PC-9 (cell line): Measurements from ENCODE around the gene SLC18A3. TPM values are rescaled to one million over a fixed set of nuclear protein-coding genes. Genes with fewer than 3 reads are reported as not detected.
A peak's percentile ranks its signal among the peaks of the same experiment; 100 is the strongest.

Source experiments
- BruUV-seq: library from RNA; stranded (reverse); fragments of 400-500 nt; replicated peaks from 2 replicates; lab custom pipeline; 2021; lab: Mats Ljungman, UMichigan
- CTCF ChIA-PET: fragments of 300-600 bp; sonication (Branson Sonifier 250); formaldehyde crosslinking; loops from one replicate; lab custom pipeline; 2022; ENCODE audit warnings: antibody characterized with exemption; lab: Charles Lee
- POLR2A ChIA-PET: fragments of 300-600 bp; sonication (Branson Sonifier 250); formaldehyde crosslinking; loops from one replicate; lab custom pipeline; 2022; ENCODE audit warnings: antibody characterized with exemption; ENCODE audit not compliant: unreplicated experiment; lab: Charles Lee
- DNase-seq, 2 experiments: peaks; one replicate each; pipeline versions ENCODE4 v3.0.0 to v3.0.0-alpha.2; 2015 to 2022; ENCODE audit warnings: mixed read lengths in 1 of 2
- H2AFZ ChIP-seq: fragments of 200-600 bp; sonication (generic); 2 replicates; pipeline ENCODE4 v1.8.1; 2017; ENCODE audit warnings: antibody characterized with exemption
- H3F3A ChIP-seq: fragments of 200-600 bp; sonication (generic); 2 replicates; pipeline ENCODE4 v1.8.1; 2017; ENCODE audit warnings: antibody characterized with exemption, mild to moderate bottlenecking, low read depth; ENCODE audit not compliant: insufficient read depth
- H3K27ac ChIP-seq: fragments of 200-600 bp; sonication (generic); 2 replicates; pipeline ENCODE4 v1.6.1; 2016; ENCODE audit warnings: mixed run types
- H3K27me3 ChIP-seq: fragments of 200-600 bp; sonication (generic); 2 replicates; pipeline ENCODE4 v1.6.1; 2016; ENCODE audit warnings: low read depth, mixed run types; ENCODE audit not compliant: insufficient read depth
- H3K36me3 ChIP-seq: fragments of 200-600 bp; sonication (generic); 2 replicates; pipeline ENCODE4 v1.6.1; 2016; ENCODE audit warnings: low read depth, mixed run types
- H3K4me1 ChIP-seq: fragments of 200-600 bp; sonication (generic); replicated peaks from 2 replicates; pipeline ENCODE4 v1.6.1; 2016; ENCODE audit warnings: mixed run types; ENCODE audit not compliant: insufficient read depth
- H3K4me2 ChIP-seq: fragments of 200-600 bp; sonication (generic); 2 replicates; pipeline ENCODE4 v1.6.1; 2017; ENCODE audit warnings: mixed run types
- H3K4me3 ChIP-seq: fragments of 200-600 bp; sonication (generic); 2 replicates; pipeline ENCODE4 v1.6.1; 2016; ENCODE audit warnings: mixed run types
- H3K79me2 ChIP-seq: fragments of 200-600 bp; sonication (generic); 2 replicates; pipeline ENCODE4 v1.6.1; 2017; ENCODE audit warnings: low read depth, mixed run types
- H3K9me2 ChIP-seq: fragments of 200-600 bp; sonication (generic); 2 replicates; pipeline ENCODE4 v1.8.1; 2017; ENCODE audit warnings: mild to moderate bottlenecking; ENCODE audit not compliant: insufficient read depth
- H3K9me3 ChIP-seq: fragments of 200-600 bp; sonication (generic); 2 replicates; pipeline ENCODE4 v1.8.1; 2016; ENCODE audit warnings: low read depth; ENCODE audit not compliant: insufficient read depth
- H4K20me1 ChIP-seq: fragments of 200-600 bp; sonication (generic); 2 replicates; pipeline ENCODE4 v1.8.1; 2017; ENCODE audit not compliant: insufficient read depth
- CTCF ChIP-seq: fragments of 200-600 bp; sonication (generic); conservative IDR thresholded peaks from 2 replicates; pipeline ENCODE4 v1.6.1; 2017; ENCODE audit warnings: mixed run types, antibody characterized with exemption, mild to moderate bottlenecking, moderate library complexity
- EZH2 ChIP-seq: fragments of 200-600 bp; sonication (generic); IDR thresholded peaks from 2 replicates; pipeline ENCODE4 v1.8.0; 2017; ENCODE audit warnings: antibody characterized with exemption, low read depth
- intact Hi-C: fragments of 100-400 bp; cut with micrococcal nuclease; formaldehyde crosslinking; loops from one replicate; pipeline ENCODE4 v1.10.0; 2022; ENCODE audit not compliant: unreplicated experiment
- total RNA-seq: library from RNA; stranded (reverse); gene quantifications from 2 replicates; pipeline ENCODE4 v1.2.3, GENCODE V29; 2021

Gene SLC18A3
- total RNA-seq, 1 experiment from 2014 or later, result not detected

GRCh38 chr10:49656845-49657493 is 46.9 kb downstream of the SLC18A3 start:
- no TSS peak for BruUV-seq
- CTCF ChIA-PET, result no interaction called here
- peak in 1 of 2 experiments; percentile 0 for DNase-seq

DNA sequence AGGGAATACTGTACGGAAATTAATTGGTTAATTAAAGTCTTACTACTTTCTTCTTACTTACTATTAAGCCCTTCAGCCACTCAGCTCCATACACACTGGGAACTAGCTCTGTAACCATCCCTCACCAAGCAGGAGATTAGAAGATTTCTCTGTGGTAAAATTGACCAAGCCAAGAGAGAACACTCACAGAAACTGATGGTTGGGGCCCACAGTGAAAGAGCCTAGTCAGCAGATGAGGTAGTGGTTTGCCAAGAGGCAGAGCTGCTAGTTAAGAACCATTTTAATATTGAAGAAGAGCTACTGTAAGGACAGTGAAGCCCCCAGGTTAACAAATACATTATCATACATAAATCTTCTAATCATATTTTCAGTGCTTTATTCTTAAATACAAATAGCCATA is 47.5 kb downstream of the SLC18A3 start:
- no peaks in the 10 kb centered on the region for H3K4me1 ChIP-seq
- DNase-seq, result peak in 1 of 2 experiments; percentile 8
- H3F3A ChIP-seq, result no peaks in the 10 kb centered on the region
- H3K79me2 ChIP-seq, result no peaks in the 10 kb centered on the region
- no peaks in the 10 kb centered on the region for H4K20me1 ChIP-seq
- BruUV-seq, result no TSS peak
- H3K36me3 ChIP-seq, result no peaks in the 10 kb centered on the region
- no peak overlapping the region for H3K27ac ChIP-seq
- no peak overlapping the region for H3K4me2 ChIP-seq
- no peak overlapping the region for H3K4me3 ChIP-seq
- 0 out of 2 replicates have a peak, but pooled peaks cover 3% of the 10 kb centered on the region for H3K9me3 ChIP-seq
- peaks cover 40% of the 10 kb centered on the region; the same call in 1 of the 2 replicates for H3K27me3 ChIP-seq
- ChIA-PET POLR2A (no interaction called here), CTCF (no interaction called here)
- no peak overlapping the region for H2AFZ ChIP-seq
- TF ChIP-seq CTCF (no peak), EZH2 (no peak)
- intact Hi-C loops, result no loop called here
- no peaks in the 10 kb centered on the region for H3K9me2 ChIP-seq

More at GRCh38 chr10:49656845-49657493, 46.9 kb downstream of the SLC18A3 start:
- no peaks in the 10 kb centered on the region for H3K4me1 ChIP-seq
- H3K4me3 ChIP-seq, result no peak overlapping the region
- H3K4me2 ChIP-seq, result no peak overlapping the region
- H3F3A ChIP-seq, result no peaks in the 10 kb centered on the region
- H3K27me3 ChIP-seq, result peaks cover 36% of the 10 kb centered on the region; the same call in 1 of the 2 replicates
- H3K27ac ChIP-seq, result no peak overlapping the region
- H3K9me2 ChIP-seq, result no peaks in the 10 kb centered on the region
- intact Hi-C loops, result no loop called here
- no peaks in the 10 kb centered on the region for H3K79me2 ChIP-seq
- H4K20me1 ChIP-seq, result no peaks in the 10 kb centered on the region
- no peak for TF ChIP-seq CTCF
- TF ChIP-seq EZH2, result no peak
- H2AFZ ChIP-seq, result no peak overlapping the region
- 0 out of 2 replicates have a peak, but pooled peaks cover 3% of the 10 kb centered on the region for H3K9me3 ChIP-seq
- H3K36me3 ChIP-seq, result no peaks in the 10 kb centered on the region
- POLR2A ChIA-PET, result no interaction called here

DNA sequence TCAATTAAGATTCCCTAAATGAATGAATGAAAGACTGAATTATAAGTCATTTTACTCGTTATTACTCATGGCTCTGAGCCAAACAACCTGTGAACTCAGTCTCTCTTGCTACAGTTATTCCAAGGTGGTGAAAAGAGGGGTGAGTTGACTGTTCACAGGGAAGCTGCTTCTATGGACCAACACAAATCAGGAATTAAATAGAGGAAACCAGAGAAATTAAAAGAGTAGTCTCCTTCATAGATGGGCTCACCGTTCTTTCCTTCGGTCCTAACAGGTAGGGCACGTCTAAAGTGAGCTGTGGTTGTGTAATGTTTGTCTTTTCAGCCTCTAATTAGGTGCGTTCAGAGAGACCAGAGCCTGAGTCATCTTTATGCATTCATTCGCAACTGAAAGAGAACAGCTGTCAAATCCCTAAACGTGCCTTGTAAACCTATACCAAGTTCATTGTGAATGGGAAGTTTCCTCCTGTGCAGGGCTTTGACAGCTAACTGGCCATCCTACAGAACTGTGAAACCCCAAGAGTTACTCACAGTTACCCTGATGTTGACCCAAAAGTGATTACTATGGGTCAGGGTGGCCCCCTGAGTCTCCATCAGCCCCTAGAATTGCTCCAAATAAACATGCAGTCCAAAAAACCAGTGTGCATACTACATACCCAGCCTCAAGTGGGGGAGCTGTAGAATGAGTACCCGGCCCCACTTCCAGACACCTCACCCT is 51.2 kb downstream of the SLC18A3 start:
- TF ChIP-seq EZH2, result no peak
- TF ChIP-seq CTCF, result no peak
- no peaks in the 10 kb centered on the region for H4K20me1 ChIP-seq
- H3K27ac ChIP-seq, result no peak overlapping the region
- ChIA-PET CTCF (no interaction called here), POLR2A (no interaction called here)
- peak in 1 of 2 experiments; percentile 77 for DNase-seq
- BruUV-seq, result no TSS peak
- H3K79me2 ChIP-seq, result no peaks in the 10 kb centered on the region
- H3K36me3 ChIP-seq, result no peaks in the 10 kb centered on the region
- 0 out of 2 replicates have a peak overlapping the region, but pooled peaks have one; percentile 2 for H3K4me2 ChIP-seq
- H3K27me3 ChIP-seq, result peaks cover 32% of the 10 kb centered on the region
- H3K9me3 ChIP-seq, result 0 out of 2 replicates have a peak, but pooled peaks cover 3% of the 10 kb centered on the region
- intact Hi-C loops, result no loop called here
- no peak overlapping the region for H2AFZ ChIP-seq
- no peaks in the 10 kb centered on the region for H3K9me2 ChIP-seq
- H3K4me1 ChIP-seq, result no peaks in the 10 kb centered on the region
- no peaks in the 10 kb centered on the region for H3F3A ChIP-seq
- H3K4me3 ChIP-seq, result no peak overlapping the region

Other genes with a start within 250 kb of the SLC18A3 start
- not detected in 2 replicates for gene DRGX, start 214.2 kb upstream of the SLC18A3 start, total RNA-seq
- 47.1 and 49.7 TPM in 2 replicates for gene ERCC6, start 71.2 kb upstream of the SLC18A3 start, total RNA-seq
- not detected in 2 replicates for gene CHAT, start 3.7 kb downstream of the SLC18A3 start, total RNA-seq
- not detected in 2 replicates for gene C10orf53, start 69.3 kb downstream of the SLC18A3 start, total RNA-seq
- gene OGDHL, start 152.0 kb downstream of the SLC18A3 start, total RNA-seq, result not detected in 2 replicates